Activated naive CD4-positive, alpha-beta T cell treated with anti-CD3 and anti-CD28 coated beads, Interleukin-2, amount 50 U/mL, for 24 hours (primary cell): ENCODE data around the gene SRM.
"Not testable (repeated sequence)": the region's sequence is repeated elsewhere in the genome, so short reads cannot be mapped to it uniquely, and the experiment has no call there.

Source experiments
- H3K27ac Mint-ChIP-seq: one replicate; pipeline ENCODE4 v1.8.0; 2021; ENCODE audit warnings: mild to moderate bottlenecking, mixed read lengths
- H3K27me3 Mint-ChIP-seq: one replicate; pipeline ENCODE4 v1.8.0; 2021; ENCODE audit warnings: mixed read lengths
- H3K36me3 Mint-ChIP-seq: one replicate; pipeline ENCODE4 v1.8.0; 2021; ENCODE audit warnings: mixed read lengths
- H3K4me1 Mint-ChIP-seq: one replicate; pipeline ENCODE4 v1.8.0; 2021; ENCODE audit warnings: mixed read lengths
- H3K4me3 Mint-ChIP-seq: one replicate; pipeline ENCODE4 v1.8.0; 2021; ENCODE audit warnings: mild to moderate bottlenecking, mixed read lengths
- H3K9me3 Mint-ChIP-seq: one replicate; pipeline ENCODE4 v1.8.0; 2021; ENCODE audit warnings: mixed read lengths

The SRM gene

GRCh38 chr1:11055676-11056075 is 4.1 kb downstream of the SRM start:
- peaks cover 5% of the 10 kb centered on the region for H3K4me1 Mint-ChIP-seq
- no peak overlapping the region for H3K4me3 Mint-ChIP-seq
- no peaks in the 10 kb centered on the region for H3K9me3 Mint-ChIP-seq
- no peak overlapping the region for H3K27ac Mint-ChIP-seq
- peaks cover 6% of the 10 kb centered on the region for H3K36me3 Mint-ChIP-seq
- H3K27me3 Mint-ChIP-seq, result no peaks in the 10 kb centered on the region

GRCh38 chr1:11054666-11055065 is 5.2 kb downstream of the SRM start:
- H3K27ac Mint-ChIP-seq, result no peak overlapping the region
- no peak overlapping the region for H3K4me3 Mint-ChIP-seq
- H3K9me3 Mint-ChIP-seq, result no peaks in the 10 kb centered on the region
- peaks cover 3% of the 10 kb centered on the region for H3K4me1 Mint-ChIP-seq
- H3K36me3 Mint-ChIP-seq, result peaks cover 6% of the 10 kb centered on the region
- no peaks in the 10 kb centered on the region for H3K27me3 Mint-ChIP-seq

GRCh38 chr1:11054181-11054580 is 5.6 kb downstream of the SRM start:
- no peaks in the 10 kb centered on the region for H3K27me3 Mint-ChIP-seq
- H3K4me3 Mint-ChIP-seq, result no peak overlapping the region
- H3K36me3 Mint-ChIP-seq, result peaks cover 6% of the 10 kb centered on the region
- no peak overlapping the region for H3K27ac Mint-ChIP-seq
- peaks cover 3% of the 10 kb centered on the region for H3K4me1 Mint-ChIP-seq
- H3K9me3 Mint-ChIP-seq, result no peaks in the 10 kb centered on the region

- H3K27ac Mint-ChIP-seq, result no peak overlapping the region
- H3K4me1 Mint-ChIP-seq, result peaks cover 3% of the 10 kb centered on the region
- no peak overlapping the region for H3K4me3 Mint-ChIP-seq
- peaks cover 6% of the 10 kb centered on the region for H3K36me3 Mint-ChIP-seq
- no peaks in the 10 kb centered on the region for H3K9me3 Mint-ChIP-seq
- no peaks in the 10 kb centered on the region for H3K27me3 Mint-ChIP-seq
Observed at GRCh38 chr1:11053758-11054137, 6.1 kb downstream of the SRM start.

GRCh38 chr1:11052839-11053757 is 6.7 kb downstream of the SRM start:
- H3K4me3 Mint-ChIP-seq, result no peak overlapping the region
- peaks cover 3% of the 10 kb centered on the region for H3K4me1 Mint-ChIP-seq
- H3K27me3 Mint-ChIP-seq, result no peaks in the 10 kb centered on the region
- peaks cover 6% of the 10 kb centered on the region for H3K36me3 Mint-ChIP-seq
- no peak overlapping the region for H3K27ac Mint-ChIP-seq
- no peaks in the 10 kb centered on the region for H3K9me3 Mint-ChIP-seq

- Mint-ChIP-seq H3K4me1 (no peaks in the 10 kb centered on the region), H3K36me3 (peaks cover 3% of the 10 kb centered on the region), H3K27ac (peak overlapping the region; percentile 19), H3K27me3 (no peaks in the 10 kb centered on the region), H3K9me3 (no peaks in the 10 kb centered on the region), H3K4me3 (no peak overlapping the region)
Observed at GRCh38 chr1:11051781-11052511, 7.9 kb downstream of the SRM start.

GRCh38 chr1:11051121-11051520 is 8.7 kb downstream of the SRM start:
- peak overlapping the region; percentile 42 for H3K27ac Mint-ChIP-seq
- not testable (repeated sequence) for H3K9me3 Mint-ChIP-seq, H3K36me3 Mint-ChIP-seq, H3K4me1 Mint-ChIP-seq, H3K4me3 Mint-ChIP-seq, H3K27me3 Mint-ChIP-seq

- no peaks in the 10 kb centered on the region for H3K9me3 Mint-ChIP-seq
- no peaks in the 10 kb centered on the region for H3K27me3 Mint-ChIP-seq
- H3K36me3 Mint-ChIP-seq, result no peaks in the 10 kb centered on the region
- H3K4me1 Mint-ChIP-seq, result no peaks in the 10 kb centered on the region
- H3K4me3 Mint-ChIP-seq, result no peak within 1 kb of the TSS
- H3K27ac Mint-ChIP-seq, result no peak within 1 kb of the TSS
Observed at GRCh38 chr1:11046625-11047365, 13.0 kb downstream of the SRM start, which contains the start of gene MASP2. Gene MASP2, minus strand, starts transcription at chr1:11047239. Its CDS starts 32 bp downstream, at chr1:11047207.

- no peaks in the 10 kb centered on the region for H3K36me3 Mint-ChIP-seq
- H3K9me3 Mint-ChIP-seq, result no peaks in the 10 kb centered on the region
- no peaks in the 10 kb centered on the region for H3K27me3 Mint-ChIP-seq
- H3K4me3 Mint-ChIP-seq, result no peak overlapping the region
- no peak overlapping the region for H3K27ac Mint-ChIP-seq
- H3K4me1 Mint-ChIP-seq, result no peaks in the 10 kb centered on the region
Observed at GRCh38 chr1:11046270-11046566, 13.6 kb downstream of the SRM start.

GRCh38 chr1:11045428-11046269 is 14.2 kb downstream of the SRM start:
- Mint-ChIP-seq H3K27ac (no peak overlapping the region), H3K4me3 (no peak overlapping the region)

GRCh38 chr1:11044849-11045427 is 14.9 kb downstream of the SRM start:
- no peaks in the 10 kb centered on the region for H3K4me1 Mint-ChIP-seq
- H3K9me3 Mint-ChIP-seq, result no peaks in the 10 kb centered on the region
- no peak overlapping the region for H3K4me3 Mint-ChIP-seq
- no peak overlapping the region for H3K27ac Mint-ChIP-seq
- H3K27me3 Mint-ChIP-seq, result no peaks in the 10 kb centered on the region
- H3K36me3 Mint-ChIP-seq, result no peaks in the 10 kb centered on the region

More at GRCh38 chr1:11045428-11046269, 14.2 kb downstream of the SRM start:
- no peaks in the 10 kb centered on the region for H3K27me3 Mint-ChIP-seq
- no peaks in the 10 kb centered on the region for H3K9me3 Mint-ChIP-seq
- H3K36me3 Mint-ChIP-seq, result no peaks in the 10 kb centered on the region
- H3K4me1 Mint-ChIP-seq, result no peaks in the 10 kb centered on the region

- Mint-ChIP-seq H3K36me3 (no peaks in the 10 kb centered on the region), H3K27me3 (no peaks in the 10 kb centered on the region), H3K4me1 (no peaks in the 10 kb centered on the region), H3K4me3 (no peak overlapping the region), H3K9me3 (no peaks in the 10 kb centered on the region), H3K27ac (no peak overlapping the region)
Observed at GRCh38 chr1:11044086-11044848, 15.6 kb downstream of the SRM start.

GRCh38 chr1:11042995-11043874 is 16.6 kb downstream of the SRM start:
- H3K9me3 Mint-ChIP-seq, result no peaks in the 10 kb centered on the region
- H3K4me3 Mint-ChIP-seq, result no peak overlapping the region
- H3K4me1 Mint-ChIP-seq, result no peaks in the 10 kb centered on the region
- H3K27me3 Mint-ChIP-seq, result no peaks in the 10 kb centered on the region
- H3K36me3 Mint-ChIP-seq, result no peaks in the 10 kb centered on the region
- no peak overlapping the region for H3K27ac Mint-ChIP-seq
